ENCODE data around the gene GABRA4. TPM values are rescaled to one million over a fixed set of nuclear protein-coding genes. Genes with fewer than 3 reads are reported as not detected.

GABRA4 gene
- total and polyA plus RNA-seq, 2 experiments from 2014 or later = 1.5 to 1.9 TPM

DNA sequence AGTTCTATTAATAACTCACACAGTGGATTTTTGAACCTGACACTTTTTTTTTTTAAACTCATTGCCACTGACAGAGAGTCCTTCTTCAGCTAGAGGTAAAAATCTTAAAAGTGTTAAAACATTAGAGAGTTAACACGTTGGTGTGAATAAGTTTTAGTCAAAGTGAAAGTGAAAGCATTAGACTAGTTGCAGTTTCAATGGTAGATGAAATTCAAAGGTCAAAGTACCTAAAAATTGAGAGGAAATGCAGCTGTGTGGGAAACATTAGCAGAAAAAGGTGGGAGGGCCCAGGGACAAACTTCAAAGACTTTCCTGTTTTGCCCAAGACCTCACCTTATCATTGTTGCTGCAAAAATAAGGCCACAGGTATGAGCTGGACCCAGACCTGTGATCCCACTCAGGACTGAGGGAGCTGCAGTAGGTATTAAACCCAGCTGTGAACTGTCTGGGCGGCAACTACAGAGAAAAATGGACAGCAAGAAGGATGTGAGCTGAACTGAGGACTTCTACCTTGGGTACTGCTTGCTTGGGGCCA, 17.6 kb upstream of the GABRA4 start (continued):
- TF ChIP-seq ZNF462 (CRISPR knock-in tag; IDR thresholded peaks at IDR 0.05) = no peak
- no peak for TF ChIP-seq EZH2phosphoT487 (IDR thresholded peaks at IDR 0.05; ENCODE audit: unreplicated experiment)

DNA sequence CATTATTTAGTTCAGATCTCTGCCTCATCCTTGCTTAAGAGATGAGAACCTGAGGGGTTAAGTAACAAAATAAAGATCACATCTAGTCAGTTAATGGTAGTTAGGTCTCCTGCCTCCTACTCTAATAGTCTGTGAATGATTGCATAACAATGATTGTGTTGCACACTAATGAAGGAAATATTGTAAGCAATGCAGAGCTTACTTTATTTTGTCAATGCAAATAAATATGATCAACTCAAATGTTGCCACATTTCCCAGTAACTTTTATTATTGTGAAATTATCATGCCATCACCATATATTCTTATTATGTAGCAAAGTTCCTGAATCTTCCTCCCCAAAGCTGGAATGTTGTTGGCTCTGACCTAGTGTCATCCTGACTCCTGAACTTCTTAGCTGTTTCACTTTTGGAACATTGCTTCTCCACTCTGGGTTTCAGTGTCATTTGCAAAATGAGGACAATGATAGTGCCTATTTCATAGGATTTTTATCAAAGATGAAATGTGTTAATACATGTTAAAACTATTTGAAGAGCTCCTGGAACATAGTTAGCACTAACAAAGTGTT, 17.0 kb upstream of the GABRA4 start:
- H2AFZ ChIP-seq = no peak overlapping the region; the same call in 1 of the 2 replicates
- no peak overlapping the region for H3K4me2 ChIP-seq
- no peak overlapping the region for H3K4me3 ChIP-seq
- H3K27ac ChIP-seq (ENCODE audit: low read depth) = no peak overlapping the region
- H3K27me3 ChIP-seq (ENCODE audit: insufficient read depth) = no peaks in the 10 kb centered on the region
- no peaks in the 10 kb centered on the region for H3K79me2 ChIP-seq (replicated peaks; ENCODE audit: insufficient read depth)
- H3K4me1 ChIP-seq (ENCODE audit: insufficient read depth) = no peaks in the 10 kb centered on the region
- no peaks in the 10 kb centered on the region for H4K20me1 ChIP-seq (replicated peaks; ENCODE audit: insufficient read depth)
- no peaks in the 10 kb centered on the region for H3K36me3 Mint-ChIP-seq (ENCODE audit: low read depth)
- no peak for ATAC-seq
- H3K27me3 Mint-ChIP-seq (ENCODE audit: insufficient read depth, low read depth, poor library complexity) = no peaks in the 10 kb centered on the region
- H3K4me3 Mint-ChIP-seq = no peak overlapping the region
- H3K4me1 Mint-ChIP-seq = no peaks in the 10 kb centered on the region
- H3K27ac Mint-ChIP-seq = no peak overlapping the region
- no peaks in the 10 kb centered on the region for H3K36me3 ChIP-seq (ENCODE audit: insufficient read depth)
- no peaks in the 10 kb centered on the region for H3K9me2 ChIP-seq (ENCODE audit: insufficient read depth)
- H3K9me3 Mint-ChIP-seq = no peaks in the 10 kb centered on the region
- DNase-seq (ENCODE audit: low spot score) = no peak
- H3F3A ChIP-seq (replicated peaks; ENCODE audit: low read depth) = no peaks in the 10 kb centered on the region
- TF ChIP-seq NANOG (IDR thresholded peaks at IDR 0.05; ENCODE audit: borderline replicate concordance) = no peak
- TF ChIP-seq STAT1 (IDR thresholded peaks at IDR 0.05; ENCODE audit: unreplicated experiment) = no peak
- no peak for TF ChIP-seq ZNF462 (CRISPR knock-in tag; IDR thresholded peaks at IDR 0.05)
- TF ChIP-seq ZNF331 (CRISPR knock-in tag; IDR thresholded peaks at IDR 0.05; ENCODE audit: low read depth) = no peak
